Large intestine (tissue), 3 donors: ENCODE measurements around the gene ZNF366. TPM values are rescaled to one million over a fixed set of nuclear protein-coding genes. Genes with fewer than 3 reads are reported as not detected.

Source experiments
- DNase-seq, 2 donors: peaks; one replicate each; pipeline versions ENCODE4 v3.0.0 to v3.0.0-alpha.2; 2013
- H3K27ac ChIP-seq: one replicate; pipeline ENCODE4 v1.5.1; 2013; ENCODE audit warnings: low read length
- H3K27me3 ChIP-seq: 2 replicates; pipeline ENCODE4 v1.6.1; 2013; ENCODE audit warnings: low read length; ENCODE audit not compliant: control insufficient read depth, insufficient read depth
- H3K36me3 ChIP-seq: 2 replicates; pipeline ENCODE4 v1.6.1; 2013; ENCODE audit warnings: low read length; ENCODE audit not compliant: control insufficient read depth, insufficient read depth
- H3K4me1 ChIP-seq: one replicate; pipeline ENCODE4 v1.6.1; 2013; ENCODE audit warnings: low read length; ENCODE audit not compliant: control insufficient read depth, insufficient read depth
- H3K4me3 ChIP-seq: one replicate; pipeline ENCODE4 v1.5.1; 2013; ENCODE audit warnings: low read length
- H3K9me3 ChIP-seq: one replicate; pipeline ENCODE4 v1.6.1; 2013; ENCODE audit warnings: mild to moderate bottlenecking, low read depth, low read length, moderate library complexity; ENCODE audit not compliant: control insufficient read depth
- WGBS: methylation state at CpG from one replicate; pipeline ENCODE4 v1.1.5; 2013; ENCODE audit warnings: low lambda C conversion rate; ENCODE audit not compliant: insufficient coverage; 5-methylcytosine and 5-hydroxymethylcytosine counted together
- polyA plus RNA-seq: library from polyadenylated mRNA; unstranded; fragments of 120-200 nt; gene quantifications from one replicate; pipeline ENCODE4 v1.2.1, GENCODE V29; 2013

Gene ZNF366
- polyA plus RNA-seq, 1 donor, result 2.1 TPM

GRCh38 chr5:72478684-72479083, 28.5 kb downstream of the ZNF366 start:
- H3K27me3 ChIP-seq, result peaks cover 16% of the 10 kb centered on the region
- DNase-seq, result no peak
- no peak overlapping the region for H3K4me3 ChIP-seq
- H3K27ac ChIP-seq, result no peak overlapping the region
- H3K36me3 ChIP-seq, result no peaks in the 10 kb centered on the region
- H3K4me1 ChIP-seq, result no peaks in the 10 kb centered on the region
- no peaks in the 10 kb centered on the region for H3K9me3 ChIP-seq
- no CpG with 5 or more reads among the region's 1 CpG for WGBS

- Histone ChIP-seq H3K9me3 (no peaks in the 10 kb centered on the region), H3K4me3 (no peak overlapping the region), H3K36me3 (no peaks in the 10 kb centered on the region), H3K4me1 (no peaks in the 10 kb centered on the region), H3K27ac (no peak overlapping the region), H3K27me3 (peaks cover 16% of the 10 kb centered on the region)
- DNase-seq, result no peak
Measured at GRCh38 chr5:72478276-72478675, 28.9 kb downstream of the ZNF366 start.

- no peak for DNase-seq
- no peaks in the 10 kb centered on the region for H3K4me1 ChIP-seq
- WGBS, result 92% methylated on average over 4 of the region's 4 CpGs
- no peaks in the 10 kb centered on the region for H3K9me3 ChIP-seq
- no peak overlapping the region for H3K4me3 ChIP-seq
- H3K27ac ChIP-seq, result no peak overlapping the region
- H3K27me3 ChIP-seq, result peaks cover 14% of the 10 kb centered on the region
- no peaks in the 10 kb centered on the region for H3K36me3 ChIP-seq
Measured at GRCh38 chr5:72477644-72478043, 29.6 kb downstream of the ZNF366 start.

- Histone ChIP-seq H3K4me3 (no peak overlapping the region), H3K9me3 (no peaks in the 10 kb centered on the region), H3K4me1 (no peaks in the 10 kb centered on the region), H3K36me3 (no peaks in the 10 kb centered on the region), H3K27ac (no peak overlapping the region), H3K27me3 (peaks cover 12% of the 10 kb centered on the region)
- no CpG with 5 or more reads among the region's 1 CpG for WGBS
- no peak for DNase-seq
Measured at GRCh38 chr5:72477176-72477575, 30.0 kb downstream of the ZNF366 start.

- Histone ChIP-seq H3K9me3 (no peaks in the 10 kb centered on the region), H3K4me1 (no peaks in the 10 kb centered on the region), H3K36me3 (no peaks in the 10 kb centered on the region), H3K4me3 (no peak overlapping the region), H3K27ac (no peak overlapping the region), H3K27me3 (peaks cover 15% of the 10 kb centered on the region)
- WGBS, result no CpG with 5 or more reads among the region's 3 CpGs
- DNase-seq, result no peak
Measured at GRCh38 chr5:72476721-72477120, 30.5 kb downstream of the ZNF366 start.

- Histone ChIP-seq H3K9me3 (no peaks in the 10 kb centered on the region), H3K27me3 (peaks cover 15% of the 10 kb centered on the region), H3K4me1 (no peaks in the 10 kb centered on the region), H3K4me3 (no peak overlapping the region), H3K27ac (no peak overlapping the region), H3K36me3 (no peaks in the 10 kb centered on the region)
- no peak for DNase-seq
- WGBS, result no CpG with 5 or more reads among the region's 2 CpGs
Measured at GRCh38 chr5:72476275-72476674, 30.9 kb downstream of the ZNF366 start.

- H3K4me3 ChIP-seq, result no peak overlapping the region
- H3K27ac ChIP-seq, result no peak overlapping the region
- H3K36me3 ChIP-seq, result no peaks in the 10 kb centered on the region
- no peaks in the 10 kb centered on the region for H3K4me1 ChIP-seq
- DNase-seq, result no peak
- peaks cover 23% of the 10 kb centered on the region for H3K27me3 ChIP-seq
- H3K9me3 ChIP-seq, result no peaks in the 10 kb centered on the region
Measured at GRCh38 chr5:72474516-72474915, 32.7 kb downstream of the ZNF366 start.

- H3K9me3 ChIP-seq, result no peaks in the 10 kb centered on the region
- no peaks in the 10 kb centered on the region for H3K4me1 ChIP-seq
- WGBS, result no CpG with 5 or more reads among the region's 1 CpG
- H3K27ac ChIP-seq, result no peak overlapping the region
- no peak for DNase-seq
- no peak overlapping the region for H3K4me3 ChIP-seq
- peaks cover 22% of the 10 kb centered on the region for H3K27me3 ChIP-seq
- no peaks in the 10 kb centered on the region for H3K36me3 ChIP-seq
Measured at GRCh38 chr5:72474046-72474500, 33.1 kb downstream of the ZNF366 start.

GRCh38 chr5:72472666-72473422, 34.4 kb downstream of the ZNF366 start:
- 60% methylated on average over 1 of the region's 6 CpGs for WGBS
- no peaks in the 10 kb centered on the region for H3K9me3 ChIP-seq
- no peak overlapping the region for H3K4me3 ChIP-seq
- no peaks in the 10 kb centered on the region for H3K4me1 ChIP-seq
- H3K27ac ChIP-seq, result no peak overlapping the region
- DNase-seq, result no peak
- H3K27me3 ChIP-seq, result peaks cover 16% of the 10 kb centered on the region
- H3K36me3 ChIP-seq, result no peaks in the 10 kb centered on the region

- Histone ChIP-seq H3K4me3 (no peak overlapping the region), H3K27me3 (peaks cover 16% of the 10 kb centered on the region), H3K9me3 (no peaks in the 10 kb centered on the region), H3K4me1 (no peaks in the 10 kb centered on the region), H3K36me3 (no peaks in the 10 kb centered on the region), H3K27ac (no peak overlapping the region)
- no peak for DNase-seq
- no CpG with 5 or more reads among the region's 1 CpG for WGBS
Measured at GRCh38 chr5:72472031-72472430, 35.2 kb downstream of the ZNF366 start.

- Histone ChIP-seq H3K4me3 (no peak overlapping the region), H3K9me3 (no peaks in the 10 kb centered on the region), H3K27me3 (peaks cover 16% of the 10 kb centered on the region), H3K4me1 (no peaks in the 10 kb centered on the region), H3K36me3 (no peaks in the 10 kb centered on the region), H3K27ac (no peak overlapping the region)
- no CpG with 5 or more reads among the region's 2 CpGs for WGBS
- DNase-seq, result no peak
Measured at GRCh38 chr5:72470826-72471225, 36.4 kb downstream of the ZNF366 start.
